Measurements from ENCODE around the gene OGDHL.

Gene OGDHL

GRCh38 chr10:49761789-49762565 lies at the start of gene OGDHL:
Gene OGDHL (minus strand): TSS chr10:49762323. CDS start chr10:49758592, 3,731 bp downstream.
- ChIA-PET CTCF (no interaction called here), POLR2A (no interaction called here)
- peak; percentile 90 for DNase-seq (ENCODE audit: extremely low spot score)
- TF ChIP-seq ARNT (IDR thresholded peaks at IDR 0.05) (peak; percentile 6; the same call in 1 of the 2 replicates), ZNF384 (IDR thresholded peaks at IDR 0.05) (no peak), L3MBTL2 (conservative IDR thresholded peaks at IDR 0.05) (0 out of 2 replicates have a peak, but pooled peaks have one; percentile 21)

- ChIA-PET POLR2A (no interaction called here), CTCF (no interaction called here)
- DNase-seq (ENCODE audit: extremely low spot score): no peak
- TF ChIP-seq FOXM1 (IDR thresholded peaks at IDR 0.05; ENCODE audit: borderline replicate concordance) (no peak), SUZ12 (IDR thresholded peaks at IDR 0.05) (no peak), HDGF (IDR thresholded peaks at IDR 0.05; ENCODE audit: borderline replicate concordance) (no peak), SP1 (IDR thresholded peaks at IDR 0.05) (no peak), L3MBTL2 (conservative IDR thresholded peaks at IDR 0.05) (no peak), TARDBP (IDR thresholded peaks at IDR 0.05) (no peak), BHLHE40 (IDR thresholded peaks at IDR 0.05; ENCODE audit: borderline replicate concordance) (no peak), CTBP1 (IDR thresholded peaks at IDR 0.05; ENCODE audit: borderline replicate concordance) (no peak), FOXK2 (IDR thresholded peaks at IDR 0.05) (no peak), ARNT (IDR thresholded peaks at IDR 0.05) (no peak), LEF1 (IDR thresholded peaks at IDR 0.05; ENCODE audit: borderline replicate concordance) (no peak), FOXA1 (IDR thresholded peaks at IDR 0.05) (no peak), ZNF384 (IDR thresholded peaks at IDR 0.05) (no peak), PKNOX1 (IDR thresholded peaks at IDR 0.05) (no peak)
Observed at GRCh38 chr10:49803988-49804387, 41.9 kb upstream of the OGDHL start.

- ChIA-PET POLR2A (no interaction called here), CTCF (no interaction called here)
- DNase-seq (ENCODE audit: extremely low spot score): no peak
- TF ChIP-seq LEF1 (IDR thresholded peaks at IDR 0.05; ENCODE audit: borderline replicate concordance) (no peak), ARNT (IDR thresholded peaks at IDR 0.05) (no peak), SUZ12 (IDR thresholded peaks at IDR 0.05) (no peak), ZNF384 (IDR thresholded peaks at IDR 0.05) (no peak), BHLHE40 (IDR thresholded peaks at IDR 0.05; ENCODE audit: borderline replicate concordance) (no peak), CTBP1 (IDR thresholded peaks at IDR 0.05; ENCODE audit: borderline replicate concordance) (no peak), SP1 (IDR thresholded peaks at IDR 0.05) (no peak), L3MBTL2 (conservative IDR thresholded peaks at IDR 0.05) (no peak), ELF4 (IDR thresholded peaks at IDR 0.05) (no peak), FOXK2 (IDR thresholded peaks at IDR 0.05) (no peak), NFRKB (IDR thresholded peaks at IDR 0.05) (no peak), FOXM1 (IDR thresholded peaks at IDR 0.05; ENCODE audit: borderline replicate concordance) (no peak), HDGF (IDR thresholded peaks at IDR 0.05; ENCODE audit: borderline replicate concordance) (no peak)
Observed at GRCh38 chr10:49798275-49798674, 36.2 kb upstream of the OGDHL start.

GRCh38 chr10:49791100-49791499 lies 29.0 kb upstream of the OGDHL start:
- ChIA-PET POLR2A (no interaction called here), CTCF (no interaction called here)

GRCh38 chr10:49784681-49785080 lies 22.6 kb upstream of the OGDHL start:
- no peak for TF ChIP-seq L3MBTL2 (conservative IDR thresholded peaks at IDR 0.05)
- no peak for TF ChIP-seq FOXM1 (IDR thresholded peaks at IDR 0.05; ENCODE audit: borderline replicate concordance)
- no peak for TF ChIP-seq SUZ12 (IDR thresholded peaks at IDR 0.05)
- TF ChIP-seq ZNF384 (IDR thresholded peaks at IDR 0.05): no peak
- no peak for TF ChIP-seq LEF1 (IDR thresholded peaks at IDR 0.05; ENCODE audit: borderline replicate concordance)
- TF ChIP-seq HDGF (IDR thresholded peaks at IDR 0.05; ENCODE audit: borderline replicate concordance): no peak
- no peak for TF ChIP-seq PKNOX1 (IDR thresholded peaks at IDR 0.05)
- no peak for TF ChIP-seq SP1 (IDR thresholded peaks at IDR 0.05)
- TF ChIP-seq FOXA1 (IDR thresholded peaks at IDR 0.05): no peak
- TF ChIP-seq FOXK2 (IDR thresholded peaks at IDR 0.05): no peak
- no peak for TF ChIP-seq NFRKB (IDR thresholded peaks at IDR 0.05)
- no peak for TF ChIP-seq TARDBP (IDR thresholded peaks at IDR 0.05)
- no peak for TF ChIP-seq ARNT (IDR thresholded peaks at IDR 0.05)
- no peak for TF ChIP-seq ELF4 (IDR thresholded peaks at IDR 0.05)
- TF ChIP-seq BHLHE40 (IDR thresholded peaks at IDR 0.05; ENCODE audit: borderline replicate concordance): no peak
- TF ChIP-seq CTBP1 (IDR thresholded peaks at IDR 0.05; ENCODE audit: borderline replicate concordance): no peak
- CTCF ChIA-PET: no interaction called here
- POLR2A ChIA-PET: no interaction called here
- no peak for DNase-seq (ENCODE audit: extremely low spot score)

More at GRCh38 chr10:49791100-49791499, 29.0 kb upstream of the OGDHL start:
- TF ChIP-seq FOXA1 (IDR thresholded peaks at IDR 0.05) (no peak), ELF4 (IDR thresholded peaks at IDR 0.05) (no peak), BHLHE40 (IDR thresholded peaks at IDR 0.05; ENCODE audit: borderline replicate concordance) (no peak), ARNT (IDR thresholded peaks at IDR 0.05) (no peak), FOXK2 (IDR thresholded peaks at IDR 0.05) (no peak), CTBP1 (IDR thresholded peaks at IDR 0.05; ENCODE audit: borderline replicate concordance) (no peak), L3MBTL2 (conservative IDR thresholded peaks at IDR 0.05) (no peak), ZNF384 (IDR thresholded peaks at IDR 0.05) (no peak), FOXM1 (IDR thresholded peaks at IDR 0.05; ENCODE audit: borderline replicate concordance) (no peak), HDGF (IDR thresholded peaks at IDR 0.05; ENCODE audit: borderline replicate concordance) (no peak), LEF1 (IDR thresholded peaks at IDR 0.05; ENCODE audit: borderline replicate concordance) (no peak), TARDBP (IDR thresholded peaks at IDR 0.05) (no peak), SUZ12 (IDR thresholded peaks at IDR 0.05) (no peak), SP1 (IDR thresholded peaks at IDR 0.05) (no peak), PKNOX1 (IDR thresholded peaks at IDR 0.05) (no peak), NFRKB (IDR thresholded peaks at IDR 0.05) (no peak)
- DNase-seq (ENCODE audit: extremely low spot score): no peak

GRCh38 chr10:49783645-49784044 lies 21.5 kb upstream of the OGDHL start:
- POLR2A ChIA-PET: no interaction called here
- DNase-seq (ENCODE audit: extremely low spot score): no peak
- TF ChIP-seq FOXM1 (IDR thresholded peaks at IDR 0.05; ENCODE audit: borderline replicate concordance) (no peak), BHLHE40 (IDR thresholded peaks at IDR 0.05; ENCODE audit: borderline replicate concordance) (no peak), TARDBP (IDR thresholded peaks at IDR 0.05) (no peak), ELF4 (IDR thresholded peaks at IDR 0.05) (no peak), PKNOX1 (IDR thresholded peaks at IDR 0.05) (no peak), L3MBTL2 (conservative IDR thresholded peaks at IDR 0.05) (no peak), HDGF (IDR thresholded peaks at IDR 0.05; ENCODE audit: borderline replicate concordance) (no peak), ARNT (IDR thresholded peaks at IDR 0.05) (no peak), NFRKB (IDR thresholded peaks at IDR 0.05) (no peak), CTBP1 (IDR thresholded peaks at IDR 0.05; ENCODE audit: borderline replicate concordance) (no peak), SP1 (IDR thresholded peaks at IDR 0.05) (no peak), LEF1 (IDR thresholded peaks at IDR 0.05; ENCODE audit: borderline replicate concordance) (no peak)
- CTCF ChIA-PET: no interaction called here

Data from HEK293T (cell line).